GM18868 (cell line): ENCODE results near the gene ELMO3.

Experiments used
- ATAC-seq: cut with Tn5 transposase; IDR thresholded peaks from one replicate; pipeline ENCODE4 v1.9.1; 2021; ENCODE audit warnings: mild to moderate bottlenecking, moderate library complexity; ENCODE audit not compliant: unreplicated experiment

The ELMO3 gene

DNA sequence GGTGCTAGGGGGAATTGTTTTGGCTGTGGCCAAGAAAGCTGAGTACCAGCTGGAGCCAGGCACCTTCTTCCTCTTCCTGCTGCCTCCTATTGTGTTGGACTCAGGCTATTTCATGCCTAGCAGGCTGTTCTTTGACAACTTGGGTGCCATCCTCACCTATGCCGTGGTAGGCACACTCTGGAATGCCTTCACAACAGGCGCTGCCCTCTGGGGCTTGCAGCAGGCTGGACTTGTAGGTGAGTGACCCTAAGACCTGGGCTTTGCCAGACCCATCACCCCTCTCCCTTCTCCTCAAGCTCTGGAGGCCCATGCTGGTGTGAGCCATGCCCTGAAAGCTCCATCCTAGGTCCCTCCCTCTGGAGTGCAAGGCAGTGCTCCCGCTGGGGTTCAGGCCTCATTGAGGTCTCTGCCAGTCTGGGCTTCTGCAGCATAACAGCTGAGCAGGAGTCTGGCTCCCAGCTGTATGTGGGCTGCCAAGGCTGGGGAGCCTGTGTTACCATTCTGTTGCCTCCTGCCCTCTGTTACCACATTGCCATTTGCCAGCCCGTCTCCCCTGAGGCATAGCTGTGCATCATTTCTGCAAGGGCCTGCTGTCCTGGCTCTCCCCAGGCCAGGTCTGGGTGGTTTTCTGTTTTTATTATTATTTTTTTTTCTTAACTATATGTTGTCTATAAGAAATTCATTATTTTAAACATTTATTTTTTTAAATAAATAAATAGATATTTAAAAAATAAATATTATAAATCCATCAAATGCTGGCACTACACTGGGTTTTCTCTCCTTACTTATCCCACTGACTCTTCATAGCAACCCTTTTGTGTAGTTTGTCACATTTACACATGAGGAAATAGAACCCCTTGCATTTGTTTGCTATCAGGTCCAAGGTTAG lies 53.9 kb downstream of the ELMO3 start:
- ATAC-seq, result no peak
